K562 (cell line): Measurements from ENCODE around the gene POC1B. TPM values are rescaled to one million over a fixed set of nuclear protein-coding genes. Genes with fewer than 3 reads are reported as not detected.

Experiments used
- MBD2 ChIP-seq: sonication (generic); IDR thresholded peaks from 2 replicates; pipeline ENCODE4 v1.6.1; 2016; ENCODE audit warnings: low read depth, borderline replicate concordance
- SMARCA4 ChIP-seq: fragments of 450-650 bp; IDR thresholded peaks from 2 replicates; pipeline ENCODE4 v1.6.1; 2016
- ZKSCAN8 ChIP-seq: fragments of 200-800 bp; sonication (Bioruptor generic); IDR thresholded peaks from 2 replicates; pipeline ENCODE4 v1.6.1; 2016; ENCODE audit warnings: missing genetic modification characterization, missing compliant biosample characterization
- polyA plus RNA-seq, 8 experiments: library from polyadenylated mRNA; depleted of rRNA in 4 of 8; stranded (reverse) in 5 of 8; unstranded in 3 of 8; fragments of >200 nt; fragmentation: Nextera tagmentation in 2 of 8; fragmentation: Illumina TruSeq in 1 of 8; extraction: Ambion mirVana in 2 of 8; extraction: Trizol in 1 of 8; gene quantifications; 2 replicates each; pipeline versions ENCODE4 v1.2.1 to v1.2.3, GENCODE V29; 2011 to 2014; ENCODE audit warnings: inconsistent platforms in 1 of 8, missing spikeins in 1 of 8
- total RNA-seq, 7 experiments: library from RNA; depleted of rRNA in 6 of 7; stranded (reverse); fragments of >200 nt in 6 of 7; fragmentation: Illumina TruSeq in 2 of 7; extraction: Trizol in 2 of 7; gene quantifications; 2 replicates each; pipeline versions ENCODE4 v1.2.1 to v1.2.3, GENCODE V29; 2011 to 2021; ENCODE audit warnings: low replicate concordance in 1 of 7
- TF ChIP-seq, protein P1 (sequence below): fragments of 200-600 bp; sonication (generic); IDR thresholded peaks from one replicate; pipeline ENCODE4 v1.6.1; 2012; ENCODE audit warnings: mild to moderate bottlenecking, low read depth, low read length, inconsistent platforms
- TF ChIP-seq, protein P2 (sequence below): sonication (generic); formaldehyde crosslinking; IDR thresholded peaks from 2 replicates; pipeline ENCODE4 v1.4.0; 2020; ENCODE audit warnings: mild to moderate bottlenecking, missing genetic modification reagents
- TF ChIP-seq, protein P3 (sequence below), 2 experiments: fragments of 450-650 bp; IDR thresholded peaks; 2 replicates each; pipeline ENCODE4 v1.6.1; 2016; ENCODE audit warnings: mild to moderate bottlenecking in 2 of 2, borderline replicate concordance in 1 of 2, low read depth in 1 of 2, moderate library complexity in 1 of 2

The POC1B gene
- total and polyA plus RNA-seq, 9 of the 15 experiments (the other 6 are each of a cell fraction or from before 2014, with no cell fraction given): 4.5 to 16.1 (median 10.4) TPM

DNA sequence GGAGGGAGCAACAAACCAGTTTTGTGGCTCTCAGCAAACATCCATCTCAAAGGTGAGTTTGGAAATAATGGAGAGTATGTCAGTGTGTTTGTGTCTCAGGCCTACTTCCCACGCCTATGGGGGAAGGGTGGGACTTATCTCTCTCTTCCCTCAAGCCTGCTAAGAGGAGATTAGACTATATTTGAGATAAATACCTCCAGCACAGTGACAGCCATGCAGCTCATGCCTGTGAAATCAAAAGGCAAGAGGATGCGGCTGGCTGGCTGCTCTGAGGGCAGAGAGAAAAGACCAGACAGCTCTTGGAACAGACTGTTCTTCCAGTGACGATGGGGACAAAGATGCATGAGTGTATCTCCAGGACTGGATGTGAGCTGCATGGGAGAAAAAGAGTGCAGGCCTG lies 14.7 kb upstream of the POC1B start (continued):
- TF ChIP-seq, protein P1, sequence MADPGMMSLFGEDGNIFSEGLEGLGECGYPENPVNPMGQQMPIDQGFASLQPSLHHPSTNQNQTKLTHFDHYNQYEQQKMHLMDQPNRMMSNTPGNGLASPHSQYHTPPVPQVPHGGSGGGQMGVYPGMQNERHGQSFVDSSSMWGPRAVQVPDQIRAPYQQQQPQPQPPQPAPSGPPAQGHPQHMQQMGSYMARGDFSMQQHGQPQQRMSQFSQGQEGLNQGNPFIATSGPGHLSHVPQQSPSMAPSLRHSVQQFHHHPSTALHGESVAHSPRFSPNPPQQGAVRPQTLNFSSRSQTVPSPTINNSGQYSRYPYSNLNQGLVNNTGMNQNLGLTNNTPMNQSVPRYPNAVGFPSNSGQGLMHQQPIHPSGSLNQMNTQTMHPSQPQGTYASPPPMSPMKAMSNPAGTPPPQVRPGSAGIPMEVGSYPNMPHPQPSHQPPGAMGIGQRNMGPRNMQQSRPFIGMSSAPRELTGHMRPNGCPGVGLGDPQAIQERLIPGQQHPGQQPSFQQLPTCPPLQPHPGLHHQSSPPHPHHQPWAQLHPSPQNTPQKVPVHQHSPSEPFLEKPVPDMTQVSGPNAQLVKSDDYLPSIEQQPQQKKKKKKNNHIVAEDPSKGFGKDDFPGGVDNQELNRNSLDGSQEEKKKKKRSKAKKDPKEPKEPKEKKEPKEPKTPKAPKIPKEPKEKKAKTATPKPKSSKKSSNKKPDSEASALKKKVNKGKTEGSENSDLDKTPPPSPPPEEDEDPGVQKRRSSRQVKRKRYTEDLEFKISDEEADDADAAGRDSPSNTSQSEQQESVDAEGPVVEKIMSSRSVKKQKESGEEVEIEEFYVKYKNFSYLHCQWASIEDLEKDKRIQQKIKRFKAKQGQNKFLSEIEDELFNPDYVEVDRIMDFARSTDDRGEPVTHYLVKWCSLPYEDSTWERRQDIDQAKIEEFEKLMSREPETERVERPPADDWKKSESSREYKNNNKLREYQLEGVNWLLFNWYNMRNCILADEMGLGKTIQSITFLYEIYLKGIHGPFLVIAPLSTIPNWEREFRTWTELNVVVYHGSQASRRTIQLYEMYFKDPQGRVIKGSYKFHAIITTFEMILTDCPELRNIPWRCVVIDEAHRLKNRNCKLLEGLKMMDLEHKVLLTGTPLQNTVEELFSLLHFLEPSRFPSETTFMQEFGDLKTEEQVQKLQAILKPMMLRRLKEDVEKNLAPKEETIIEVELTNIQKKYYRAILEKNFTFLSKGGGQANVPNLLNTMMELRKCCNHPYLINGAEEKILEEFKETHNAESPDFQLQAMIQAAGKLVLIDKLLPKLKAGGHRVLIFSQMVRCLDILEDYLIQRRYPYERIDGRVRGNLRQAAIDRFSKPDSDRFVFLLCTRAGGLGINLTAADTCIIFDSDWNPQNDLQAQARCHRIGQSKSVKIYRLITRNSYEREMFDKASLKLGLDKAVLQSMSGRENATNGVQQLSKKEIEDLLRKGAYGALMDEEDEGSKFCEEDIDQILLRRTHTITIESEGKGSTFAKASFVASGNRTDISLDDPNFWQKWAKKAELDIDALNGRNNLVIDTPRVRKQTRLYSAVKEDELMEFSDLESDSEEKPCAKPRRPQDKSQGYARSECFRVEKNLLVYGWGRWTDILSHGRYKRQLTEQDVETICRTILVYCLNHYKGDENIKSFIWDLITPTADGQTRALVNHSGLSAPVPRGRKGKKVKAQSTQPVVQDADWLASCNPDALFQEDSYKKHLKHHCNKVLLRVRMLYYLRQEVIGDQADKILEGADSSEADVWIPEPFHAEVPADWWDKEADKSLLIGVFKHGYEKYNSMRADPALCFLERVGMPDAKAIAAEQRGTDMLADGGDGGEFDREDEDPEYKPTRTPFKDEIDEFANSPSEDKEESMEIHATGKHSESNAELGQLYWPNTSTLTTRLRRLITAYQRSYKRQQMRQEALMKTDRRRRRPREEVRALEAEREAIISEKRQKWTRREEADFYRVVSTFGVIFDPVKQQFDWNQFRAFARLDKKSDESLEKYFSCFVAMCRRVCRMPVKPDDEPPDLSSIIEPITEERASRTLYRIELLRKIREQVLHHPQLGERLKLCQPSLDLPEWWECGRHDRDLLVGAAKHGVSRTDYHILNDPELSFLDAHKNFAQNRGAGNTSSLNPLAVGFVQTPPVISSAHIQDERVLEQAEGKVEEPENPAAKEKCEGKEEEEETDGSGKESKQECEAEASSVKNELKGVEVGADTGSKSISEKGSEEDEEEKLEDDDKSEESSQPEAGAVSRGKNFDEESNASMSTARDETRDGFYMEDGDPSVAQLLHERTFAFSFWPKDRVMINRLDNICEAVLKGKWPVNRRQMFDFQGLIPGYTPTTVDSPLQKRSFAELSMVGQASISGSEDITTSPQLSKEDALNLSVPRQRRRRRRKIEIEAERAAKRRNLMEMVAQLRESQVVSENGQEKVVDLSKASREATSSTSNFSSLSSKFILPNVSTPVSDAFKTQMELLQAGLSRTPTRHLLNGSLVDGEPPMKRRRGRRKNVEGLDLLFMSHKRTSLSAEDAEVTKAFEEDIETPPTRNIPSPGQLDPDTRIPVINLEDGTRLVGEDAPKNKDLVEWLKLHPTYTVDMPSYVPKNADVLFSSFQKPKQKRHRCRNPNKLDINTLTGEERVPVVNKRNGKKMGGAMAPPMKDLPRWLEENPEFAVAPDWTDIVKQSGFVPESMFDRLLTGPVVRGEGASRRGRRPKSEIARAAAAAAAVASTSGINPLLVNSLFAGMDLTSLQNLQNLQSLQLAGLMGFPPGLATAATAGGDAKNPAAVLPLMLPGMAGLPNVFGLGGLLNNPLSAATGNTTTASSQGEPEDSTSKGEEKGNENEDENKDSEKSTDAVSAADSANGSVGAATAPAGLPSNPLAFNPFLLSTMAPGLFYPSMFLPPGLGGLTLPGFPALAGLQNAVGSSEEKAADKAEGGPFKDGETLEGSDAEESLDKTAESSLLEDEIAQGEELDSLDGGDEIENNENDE: no peak
- TF ChIP-seq SMARCA4 (peak; percentile 94), ZKSCAN8 (no peak), MBD2 (peak; percentile 71; the same call in 1 of the 2 replicates)
- TF ChIP-seq, protein P2, sequence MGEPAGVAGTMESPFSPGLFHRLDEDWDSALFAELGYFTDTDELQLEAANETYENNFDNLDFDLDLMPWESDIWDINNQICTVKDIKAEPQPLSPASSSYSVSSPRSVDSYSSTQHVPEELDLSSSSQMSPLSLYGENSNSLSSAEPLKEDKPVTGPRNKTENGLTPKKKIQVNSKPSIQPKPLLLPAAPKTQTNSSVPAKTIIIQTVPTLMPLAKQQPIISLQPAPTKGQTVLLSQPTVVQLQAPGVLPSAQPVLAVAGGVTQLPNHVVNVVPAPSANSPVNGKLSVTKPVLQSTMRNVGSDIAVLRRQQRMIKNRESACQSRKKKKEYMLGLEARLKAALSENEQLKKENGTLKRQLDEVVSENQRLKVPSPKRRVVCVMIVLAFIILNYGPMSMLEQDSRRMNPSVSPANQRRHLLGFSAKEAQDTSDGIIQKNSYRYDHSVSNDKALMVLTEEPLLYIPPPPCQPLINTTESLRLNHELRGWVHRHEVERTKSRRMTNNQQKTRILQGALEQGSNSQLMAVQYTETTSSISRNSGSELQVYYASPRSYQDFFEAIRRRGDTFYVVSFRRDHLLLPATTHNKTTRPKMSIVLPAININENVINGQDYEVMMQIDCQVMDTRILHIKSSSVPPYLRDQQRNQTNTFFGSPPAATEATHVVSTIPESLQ: no peak
- TF ChIP-seq, protein P3, sequence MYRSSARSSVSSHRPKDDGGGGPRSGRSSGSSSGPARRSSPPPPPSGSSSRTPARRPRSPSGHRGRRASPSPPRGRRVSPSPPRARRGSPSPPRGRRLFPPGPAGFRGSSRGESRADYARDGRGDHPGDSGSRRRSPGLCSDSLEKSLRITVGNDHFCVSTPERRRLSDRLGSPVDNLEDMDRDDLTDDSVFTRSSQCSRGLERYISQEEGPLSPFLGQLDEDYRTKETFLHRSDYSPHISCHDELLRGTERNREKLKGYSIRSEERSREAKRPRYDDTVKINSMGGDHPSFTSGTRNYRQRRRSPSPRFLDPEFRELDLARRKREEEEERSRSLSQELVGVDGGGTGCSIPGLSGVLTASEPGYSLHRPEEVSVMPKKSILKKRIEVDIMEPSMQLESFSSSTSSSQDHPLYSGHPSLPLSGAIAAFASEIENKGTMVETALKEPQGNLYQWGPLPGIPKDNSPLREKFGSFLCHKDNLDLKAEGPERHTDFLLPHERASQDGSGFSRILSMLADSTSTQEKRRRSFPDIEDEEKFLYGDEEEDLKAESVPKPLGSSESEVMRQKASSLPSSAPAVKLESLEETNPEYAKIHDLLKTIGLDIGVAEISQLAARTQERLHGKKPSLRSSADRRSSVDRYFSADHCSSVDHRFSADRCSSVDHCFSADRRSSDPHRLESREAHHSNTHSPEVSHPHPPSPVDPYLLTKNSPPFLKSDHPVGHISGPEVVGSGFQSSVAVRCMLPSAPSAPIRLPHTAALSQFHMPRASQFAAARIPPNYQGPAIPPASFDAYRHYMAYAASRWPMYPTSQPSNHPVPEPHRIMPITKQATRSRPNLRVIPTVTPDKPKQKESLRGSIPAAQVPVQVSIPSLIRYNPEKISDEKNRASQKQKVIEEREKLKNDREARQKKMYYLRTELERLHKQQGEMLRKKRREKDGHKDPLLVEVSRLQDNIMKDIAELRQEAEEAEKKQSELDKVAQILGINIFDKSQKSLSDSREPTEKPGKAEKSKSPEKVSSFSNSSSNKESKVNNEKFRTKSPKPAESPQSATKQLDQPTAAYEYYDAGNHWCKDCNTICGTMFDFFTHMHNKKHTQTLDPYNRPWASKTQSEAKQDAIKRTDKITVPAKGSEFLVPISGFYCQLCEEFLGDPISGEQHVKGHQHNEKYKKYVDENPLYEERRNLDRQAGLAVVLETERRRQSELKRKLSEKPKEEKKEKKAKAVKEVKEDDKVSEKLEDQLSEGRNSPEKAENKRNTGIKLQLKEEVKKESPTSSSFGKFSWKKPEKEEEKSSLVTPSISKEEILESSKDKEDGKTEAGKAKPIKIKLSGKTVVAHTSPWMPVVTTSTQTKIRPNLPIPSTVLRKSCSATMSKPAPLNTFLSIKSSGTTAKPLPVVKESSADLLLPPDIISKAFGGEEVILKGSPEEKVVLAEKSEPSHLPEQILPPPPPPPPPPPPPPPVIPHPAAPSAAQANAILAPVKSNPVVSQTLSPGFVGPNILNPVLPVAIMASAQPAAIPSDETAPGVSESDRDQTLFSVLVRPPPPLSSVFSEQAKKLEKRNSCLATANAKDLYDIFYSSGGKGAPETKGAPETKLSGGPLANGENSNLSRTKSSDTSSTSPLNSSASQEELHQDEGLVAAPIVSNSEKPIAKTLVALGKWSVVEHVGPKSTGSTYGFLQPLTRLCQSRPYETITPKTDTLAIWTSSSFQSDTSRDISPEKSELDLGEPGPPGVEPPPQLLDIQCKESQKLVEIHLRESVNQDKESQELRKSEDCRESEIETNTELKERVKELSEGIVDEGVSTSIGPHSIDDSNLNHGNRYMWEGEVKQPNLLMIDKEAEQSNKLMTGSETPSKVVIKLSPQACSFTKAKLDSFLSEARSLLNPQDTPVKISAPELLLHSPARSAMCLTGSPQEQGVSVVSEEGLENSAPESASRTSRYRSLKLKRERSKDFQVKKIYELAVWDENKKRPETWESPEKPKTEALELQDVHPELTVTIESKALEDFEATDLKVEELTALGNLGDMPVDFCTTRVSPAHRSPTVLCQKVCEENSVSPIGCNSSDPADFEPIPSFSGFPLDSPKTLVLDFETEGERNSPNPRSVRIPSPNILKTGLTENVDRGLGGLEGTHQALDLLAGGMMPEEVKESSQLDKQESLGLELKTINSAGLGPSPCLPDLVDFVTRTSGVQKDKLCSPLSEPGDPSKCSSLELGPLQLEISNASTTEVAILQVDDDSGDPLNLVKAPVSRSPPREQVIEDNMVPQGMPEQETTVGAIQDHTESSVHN (IDR thresholded peaks at IDR 0.05; ENCODE audit: borderline replicate concordance in 1 of 2, low read depth in 1 of 2): no peak
